ENCODE data around the gene CMTM5.

DNA sequence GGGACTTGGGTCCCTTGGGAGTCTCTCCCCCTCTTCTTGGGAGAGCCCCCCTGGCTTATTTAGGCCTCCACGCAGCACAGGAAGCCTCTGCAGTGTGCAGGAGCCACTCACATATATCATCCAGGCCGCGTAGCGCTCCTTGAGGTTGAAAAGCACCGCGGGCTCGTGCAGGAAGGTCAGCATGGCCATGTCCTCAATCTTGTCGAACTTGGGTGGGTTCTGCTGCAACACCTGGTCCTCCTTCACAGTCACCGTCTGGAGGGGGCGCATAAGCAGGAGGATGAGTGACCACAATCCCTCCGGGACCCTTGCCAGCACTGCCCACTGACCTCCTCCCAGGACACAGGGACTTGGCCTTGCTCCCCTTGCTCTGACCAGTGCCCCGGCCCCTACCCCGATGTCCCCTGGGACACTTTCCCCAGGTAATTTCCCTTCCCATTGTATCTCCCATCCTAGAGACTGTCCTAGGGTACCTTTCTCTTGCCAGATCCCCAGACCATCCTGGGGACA lies 28.7 kb downstream of the CMTM5 start:
- TF ChIP-seq, protein P1, sequence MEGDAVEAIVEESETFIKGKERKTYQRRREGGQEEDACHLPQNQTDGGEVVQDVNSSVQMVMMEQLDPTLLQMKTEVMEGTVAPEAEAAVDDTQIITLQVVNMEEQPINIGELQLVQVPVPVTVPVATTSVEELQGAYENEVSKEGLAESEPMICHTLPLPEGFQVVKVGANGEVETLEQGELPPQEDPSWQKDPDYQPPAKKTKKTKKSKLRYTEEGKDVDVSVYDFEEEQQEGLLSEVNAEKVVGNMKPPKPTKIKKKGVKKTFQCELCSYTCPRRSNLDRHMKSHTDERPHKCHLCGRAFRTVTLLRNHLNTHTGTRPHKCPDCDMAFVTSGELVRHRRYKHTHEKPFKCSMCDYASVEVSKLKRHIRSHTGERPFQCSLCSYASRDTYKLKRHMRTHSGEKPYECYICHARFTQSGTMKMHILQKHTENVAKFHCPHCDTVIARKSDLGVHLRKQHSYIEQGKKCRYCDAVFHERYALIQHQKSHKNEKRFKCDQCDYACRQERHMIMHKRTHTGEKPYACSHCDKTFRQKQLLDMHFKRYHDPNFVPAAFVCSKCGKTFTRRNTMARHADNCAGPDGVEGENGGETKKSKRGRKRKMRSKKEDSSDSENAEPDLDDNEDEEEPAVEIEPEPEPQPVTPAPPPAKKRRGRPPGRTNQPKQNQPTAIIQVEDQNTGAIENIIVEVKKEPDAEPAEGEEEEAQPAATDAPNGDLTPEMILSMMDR (IDR thresholded peaks at IDR 0.05; ENCODE audit: low read depth, low read length, poor library complexity, severe bottlenecking), result no peak
- no peak for TF ChIP-seq EZH2phosphoT487 (IDR thresholded peaks at IDR 0.05; ENCODE audit: borderline replicate concordance, low read length)

Data from DOHH2 (cell line).